ENCODE data around the gene NDUFA8.

- TF ChIP-seq CTCF (IDR thresholded peaks at IDR 0.05) (no peak), POLR2AphosphoS5 (IDR thresholded peaks at IDR 0.05) (no peak)
These were observed 47.3 kb downstream of the NDUFA8 start for GRCh38 chr9:122112238-122112637.
